Peyer's patch (tissue), 4 donors: ENCODE data around the gene CCDC85C. TPM values are rescaled to one million over a fixed set of nuclear protein-coding genes. Genes with fewer than 3 reads are reported as not detected.

ENCODE experiments used
- DNase-seq, 3 donors: peaks; one replicate each; pipeline ENCODE4 v3.0.0-alpha.2; 2017 to 2019
- H3K27ac ChIP-seq, 4 donors: fragments of 200-600 bp; sonication (generic); one replicate each; pipeline ENCODE4 v1.5.1; 2016 to 2019
- H3K27me3 ChIP-seq, 2 donors: fragments of 200-600 bp; sonication (generic); one replicate each; pipeline ENCODE4 v1.5.1; 2019
- H3K36me3 ChIP-seq, 3 donors: fragments of 200-600 bp; sonication (generic); one replicate each; pipeline ENCODE4 v1.5.1; 2016 to 2019
- H3K4me1 ChIP-seq, 4 donors: fragments of 200-600 bp; sonication (generic); one replicate each; pipeline ENCODE4 v1.5.1; 2016 to 2019
- H3K4me3 ChIP-seq, 4 donors: fragments of 200-600 bp; sonication (generic); 1 replicate in 3 of 4; 2 replicates in 1 of 4; pipeline ENCODE4 v1.5.1; 2016 to 2019; ENCODE audit warnings: mild to moderate bottlenecking in 1 of 4
- H3K9me3 ChIP-seq, 4 donors: fragments of 200-600 bp; sonication (generic); one replicate each; pipeline ENCODE4 v1.5.1; 2016 to 2019; ENCODE audit warnings: mild to moderate bottlenecking in 1 of 4
- POLR2A ChIP-seq, 2 donors: fragments of 450-650 bp; IDR thresholded peaks; one replicate each; pipeline ENCODE4 v1.5.1; 2017; ENCODE audit warnings: antibody characterized with exemption in 2 of 2, mild to moderate bottlenecking in 2 of 2, moderate library complexity in 2 of 2
- total RNA-seq, 4 donors: library from RNA; depleted of rRNA; stranded (reverse); fragments of >200 nt; gene quantifications; one replicate each; pipeline ENCODE4 v1.1.0, GENCODE V29; 2016
- TF ChIP-seq, protein P1 (sequence below), 6 experiments: fragments of 450-650 bp in 4 of 6; fragments of 200-600 bp in 2 of 6; sonication (generic) in 1 of 6; IDR thresholded peaks; one replicate each; pipeline ENCODE4 v1.5.1; 2017 to 2019; ENCODE audit warnings: antibody characterized with exemption in 6 of 6, mild to moderate bottlenecking in 3 of 6, moderate library complexity in 1 of 6

CCDC85C gene
- total RNA-seq, 4 donors from 2014 or later: 19.8 to 98.1 (median 78.8) TPM

GRCh38 chr14:99531251-99532096, 72.5 kb downstream of the CCDC85C start:
- H3K27me3 ChIP-seq: no peaks in the 10 kb centered on the region
- DNase-seq: no peak
- H3K9me3 ChIP-seq: no peaks in the 10 kb centered on the region
- H3K4me1 ChIP-seq: no peaks in the 10 kb centered on the region
- H3K4me3 ChIP-seq: no peak overlapping the region
- TF ChIP-seq, protein P1, sequence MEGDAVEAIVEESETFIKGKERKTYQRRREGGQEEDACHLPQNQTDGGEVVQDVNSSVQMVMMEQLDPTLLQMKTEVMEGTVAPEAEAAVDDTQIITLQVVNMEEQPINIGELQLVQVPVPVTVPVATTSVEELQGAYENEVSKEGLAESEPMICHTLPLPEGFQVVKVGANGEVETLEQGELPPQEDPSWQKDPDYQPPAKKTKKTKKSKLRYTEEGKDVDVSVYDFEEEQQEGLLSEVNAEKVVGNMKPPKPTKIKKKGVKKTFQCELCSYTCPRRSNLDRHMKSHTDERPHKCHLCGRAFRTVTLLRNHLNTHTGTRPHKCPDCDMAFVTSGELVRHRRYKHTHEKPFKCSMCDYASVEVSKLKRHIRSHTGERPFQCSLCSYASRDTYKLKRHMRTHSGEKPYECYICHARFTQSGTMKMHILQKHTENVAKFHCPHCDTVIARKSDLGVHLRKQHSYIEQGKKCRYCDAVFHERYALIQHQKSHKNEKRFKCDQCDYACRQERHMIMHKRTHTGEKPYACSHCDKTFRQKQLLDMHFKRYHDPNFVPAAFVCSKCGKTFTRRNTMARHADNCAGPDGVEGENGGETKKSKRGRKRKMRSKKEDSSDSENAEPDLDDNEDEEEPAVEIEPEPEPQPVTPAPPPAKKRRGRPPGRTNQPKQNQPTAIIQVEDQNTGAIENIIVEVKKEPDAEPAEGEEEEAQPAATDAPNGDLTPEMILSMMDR (IDR thresholded peaks at IDR 0.05): no peak
- TF ChIP-seq POLR2A (IDR thresholded peaks at IDR 0.05): no peak
- no peaks in the 10 kb centered on the region for H3K36me3 ChIP-seq
- H3K27ac ChIP-seq: no peak overlapping the region

DNA sequence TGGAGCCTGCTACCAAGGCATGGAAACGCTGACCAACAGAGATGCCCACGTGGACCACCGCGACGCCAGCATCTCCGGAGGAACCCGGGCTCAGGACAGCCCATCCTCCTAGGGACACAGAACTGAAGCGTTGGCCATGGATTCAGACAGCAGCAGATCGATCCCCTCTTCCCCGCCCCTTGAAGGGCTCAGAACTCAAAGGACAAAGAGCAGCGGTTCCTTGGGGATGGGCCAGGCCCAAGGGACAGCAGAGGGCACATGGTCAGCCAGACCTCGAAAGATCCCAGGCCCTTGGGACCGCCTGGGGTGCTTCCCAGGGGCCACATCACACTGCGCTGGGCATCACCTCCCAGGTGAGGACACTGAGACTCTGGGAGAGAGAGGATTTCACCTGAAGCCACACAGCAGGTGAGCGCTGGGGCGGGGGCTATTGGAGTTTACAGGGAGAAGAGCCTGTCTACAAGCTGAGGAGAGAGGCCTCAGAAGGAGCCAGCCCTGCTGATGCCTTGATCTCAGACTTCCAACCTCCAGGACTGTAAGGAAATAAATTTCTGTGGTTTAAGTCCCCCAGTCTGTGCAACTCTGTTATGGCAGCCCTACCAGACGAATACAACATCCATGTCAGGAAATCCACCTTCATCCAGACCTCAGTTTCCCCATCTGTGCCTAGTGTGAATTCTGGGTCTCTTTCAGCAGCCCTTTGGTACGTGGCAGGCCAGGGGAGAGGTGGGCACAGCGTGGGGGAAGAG, 73.4 kb downstream of the CCDC85C start:
- DNase-seq: no peak
- H3K4me1 ChIP-seq: peaks cover 0 to 3% (median 0%) of the 10 kb centered on the region in 4 donors
- no peak for TF ChIP-seq POLR2A (IDR thresholded peaks at IDR 0.05)
- TF ChIP-seq, protein P1 (IDR thresholded peaks at IDR 0.05): no peak

GRCh38 chr14:99529899-99530298, 74.1 kb downstream of the CCDC85C start:
- H3K4me1 ChIP-seq: peaks cover 0 to 10% (median 0%) of the 10 kb centered on the region in 4 donors
- H3K27me3 ChIP-seq: no peaks in the 10 kb centered on the region
- H3K9me3 ChIP-seq: no peaks in the 10 kb centered on the region
- no peak overlapping the region for H3K4me3 ChIP-seq
- no peak for DNase-seq
- H3K36me3 ChIP-seq: no peaks in the 10 kb centered on the region
- H3K27ac ChIP-seq: no peak overlapping the region
- TF ChIP-seq POLR2A (IDR thresholded peaks at IDR 0.05): no peak
- TF ChIP-seq, protein P1 (IDR thresholded peaks at IDR 0.05): peak in 2 of 6 experiments; percentile 11 to 27

More for the DNA sequence above, 73.4 kb downstream of the CCDC85C start:
- Histone ChIP-seq H3K36me3 (no peaks in the 10 kb centered on the region), H3K27me3 (no peaks in the 10 kb centered on the region), H3K9me3 (no peaks in the 10 kb centered on the region), H3K4me3 (no peak overlapping the region), H3K27ac (no peak overlapping the region)

DNA sequence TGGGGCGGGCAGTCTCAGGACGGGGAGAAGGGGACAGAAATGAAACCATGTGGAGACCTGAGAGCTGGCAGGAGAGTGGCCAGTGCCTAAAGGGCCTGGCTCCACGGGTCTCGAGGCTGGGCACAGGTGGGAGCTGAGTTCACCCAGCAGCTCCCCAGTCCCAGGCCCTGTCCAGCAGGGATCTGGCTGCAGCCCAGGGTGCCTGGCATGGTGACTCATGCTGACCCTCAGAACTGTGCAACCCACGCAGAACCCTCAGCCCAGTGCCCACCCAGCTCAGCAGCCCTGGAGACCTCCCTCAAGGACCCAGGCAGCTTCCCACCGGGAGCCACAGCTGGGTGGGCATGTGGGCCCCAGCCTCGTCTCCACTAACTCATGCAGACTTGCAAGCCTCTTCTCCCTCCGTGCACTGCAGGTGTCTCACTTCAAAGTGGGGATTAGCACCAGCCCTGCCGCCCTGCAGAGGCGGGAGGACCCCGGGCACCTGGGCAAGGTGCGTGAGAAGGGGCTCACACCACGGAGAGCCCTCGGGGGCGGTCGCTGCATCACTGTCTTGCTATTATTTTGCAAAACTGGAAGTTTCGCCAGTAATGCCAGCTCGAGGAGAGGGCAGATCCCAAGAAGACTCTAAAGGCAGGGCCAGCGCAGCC, 76.5 kb downstream of the CCDC85C start:
- Histone ChIP-seq H3K4me1 (peaks cover 0 to 33% (median 0%) of the 10 kb centered on the region in 4 donors), H3K27ac (no peak overlapping the region), H3K4me3 (no peak overlapping the region), H3K9me3 (no peaks in the 10 kb centered on the region), H3K36me3 (no peaks in the 10 kb centered on the region), H3K27me3 (no peaks in the 10 kb centered on the region)
- no peak for DNase-seq
- TF ChIP-seq POLR2A (IDR thresholded peaks at IDR 0.05): no peak
- TF ChIP-seq, protein P1 (IDR thresholded peaks at IDR 0.05): no peak

DNA sequence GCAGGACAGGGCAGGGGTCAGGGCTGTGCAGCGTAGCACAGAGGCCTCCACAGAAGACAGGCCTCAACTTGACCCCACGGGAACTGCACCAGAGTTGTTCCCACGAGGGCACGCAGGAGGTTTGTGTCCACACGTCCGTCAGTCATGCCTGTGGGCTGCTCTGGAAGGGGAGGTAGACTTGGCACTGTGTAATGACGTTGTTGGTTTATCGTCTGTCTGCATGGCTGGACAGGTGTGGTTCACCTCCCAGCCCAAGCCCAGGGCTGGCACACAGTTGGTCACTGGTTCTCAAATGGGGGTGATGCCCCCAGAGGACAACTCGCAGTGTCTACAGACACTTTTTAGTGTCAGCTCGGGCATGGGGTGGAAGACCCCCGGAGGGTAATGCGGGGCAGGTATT, 77.0 kb downstream of the CCDC85C start:
- TF ChIP-seq, protein P1 (IDR thresholded peaks at IDR 0.05): no peak
- no peak for TF ChIP-seq POLR2A (IDR thresholded peaks at IDR 0.05)
- no peak for DNase-seq
- no peaks in the 10 kb centered on the region for H3K36me3 ChIP-seq
- no peak overlapping the region for H3K4me3 ChIP-seq
- no peaks in the 10 kb centered on the region for H3K27me3 ChIP-seq
- peaks cover 0 to 34% (median 0%) of the 10 kb centered on the region in 4 donors for H3K4me1 ChIP-seq
- H3K9me3 ChIP-seq: no peaks in the 10 kb centered on the region
- H3K27ac ChIP-seq: no peak overlapping the region
